ENCODE measurements around the gene AMOTL1.

DNA sequence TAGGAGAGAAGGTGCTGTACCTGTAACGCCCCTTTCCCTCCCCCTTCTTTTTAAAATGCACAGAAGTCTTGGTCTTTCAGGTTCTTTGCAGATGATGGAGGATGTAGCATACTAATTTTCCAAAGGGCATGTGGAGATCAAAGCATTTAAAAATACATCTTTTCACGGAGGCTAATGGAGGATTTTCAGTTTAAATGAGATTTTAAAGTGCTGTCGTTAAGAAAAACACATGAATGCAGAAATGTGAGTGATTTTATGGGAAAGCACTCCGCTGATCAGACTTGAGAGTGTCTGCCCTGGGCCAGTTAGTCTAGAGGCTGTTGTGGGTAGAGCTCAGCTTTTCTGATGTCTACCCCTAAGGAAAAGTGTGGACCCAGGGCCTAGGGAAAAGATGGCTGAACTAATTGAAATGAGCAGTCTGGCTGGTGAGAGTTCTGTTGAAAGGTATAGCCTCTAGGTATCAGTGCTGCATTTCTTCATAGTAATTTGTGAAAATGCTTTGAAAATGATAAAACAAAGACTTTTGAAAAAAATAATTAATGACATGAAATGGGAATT lies 2.5 kb downstream of the AMOTL1 start:
- no peak for TF ChIP-seq CTCF (IDR thresholded peaks at IDR 0.05; ENCODE audit: borderline replicate concordance, extremely low read depth, low read length, poor library complexity, severe bottlenecking)
- no peak for TF ChIP-seq EZH2 (IDR thresholded peaks at IDR 0.05; ENCODE audit: borderline replicate concordance, low read depth, low read length, severe bottlenecking)
